Thoracic aorta (tissue), 2 donors: ENCODE data around the gene PREB. TPM values are rescaled to one million over a fixed set of nuclear protein-coding genes. Genes with fewer than 3 reads are reported as not detected.
"Not testable (repeated sequence)": the region's sequence is repeated elsewhere in the genome, so short reads cannot be mapped to it uniquely, and the experiment has no call there.

Source experiments
- ATAC-seq: fragments of 150-250 bp; one replicate; pipeline ENCODE4 v1.8.0; 2017; ENCODE audit warnings: low read depth; ENCODE audit not compliant: insufficient number of reproducible peaks, low FRiP score
- DNase-seq: peaks from one replicate; pipeline ENCODE4 v3.0.0-alpha.2; 2020; ENCODE audit warnings: low spot score
- H3K27ac ChIP-seq, 2 donors: fragments of 200-600 bp; sonication (generic); 1 replicate in 1 of 2; 2 replicates in 1 of 2; pipeline ENCODE4 v1.5.1; 2016; ENCODE audit warnings: mild to moderate bottlenecking in 2 of 2, moderate library complexity in 2 of 2
- H3K27me3 ChIP-seq: fragments of 200-600 bp; sonication (generic); replicated peaks from 2 replicates; pipeline ENCODE4 v1.6.0; 2016; ENCODE audit warnings: mild to moderate bottlenecking; ENCODE audit not compliant: insufficient read depth
- H3K36me3 ChIP-seq: fragments of 200-600 bp; sonication (generic); one replicate; pipeline ENCODE4 v1.5.1; 2016
- H3K4me1 ChIP-seq, 2 donors: fragments of 200-600 bp; sonication (generic); 1 replicate in 1 of 2; 2 replicates in 1 of 2; pipeline versions ENCODE4 v1.5.1 to v1.6.0; 2016; ENCODE audit warnings: low read depth in 2 of 2, mild to moderate bottlenecking in 1 of 2; ENCODE audit not compliant: control insufficient read depth in 1 of 2
- H3K4me3 ChIP-seq: fragments of 200-600 bp; sonication (generic); 2 replicates; pipeline ENCODE4 v1.5.1; 2016; ENCODE audit warnings: mild to moderate bottlenecking
- H3K9me3 ChIP-seq: fragments of 200-600 bp; sonication (generic); 2 replicates; pipeline ENCODE4 v1.5.1; 2016
- total RNA-seq, 2 donors: library from RNA; depleted of rRNA; stranded (reverse); fragments of >200 nt; gene quantifications; one replicate each; pipeline versions ENCODE4 v1.1.0 to v1.2.3, GENCODE V29; 2016
- TF ChIP-seq, protein P1 (sequence below): fragments of 200-600 bp; sonication (generic); IDR thresholded peaks from one replicate; pipeline ENCODE4 v1.5.1; 2019; ENCODE audit warnings: antibody characterized with exemption

PREB gene
- total RNA-seq, 2 donors from 2014 or later = 64.3 to 92.3 TPM

DNA sequence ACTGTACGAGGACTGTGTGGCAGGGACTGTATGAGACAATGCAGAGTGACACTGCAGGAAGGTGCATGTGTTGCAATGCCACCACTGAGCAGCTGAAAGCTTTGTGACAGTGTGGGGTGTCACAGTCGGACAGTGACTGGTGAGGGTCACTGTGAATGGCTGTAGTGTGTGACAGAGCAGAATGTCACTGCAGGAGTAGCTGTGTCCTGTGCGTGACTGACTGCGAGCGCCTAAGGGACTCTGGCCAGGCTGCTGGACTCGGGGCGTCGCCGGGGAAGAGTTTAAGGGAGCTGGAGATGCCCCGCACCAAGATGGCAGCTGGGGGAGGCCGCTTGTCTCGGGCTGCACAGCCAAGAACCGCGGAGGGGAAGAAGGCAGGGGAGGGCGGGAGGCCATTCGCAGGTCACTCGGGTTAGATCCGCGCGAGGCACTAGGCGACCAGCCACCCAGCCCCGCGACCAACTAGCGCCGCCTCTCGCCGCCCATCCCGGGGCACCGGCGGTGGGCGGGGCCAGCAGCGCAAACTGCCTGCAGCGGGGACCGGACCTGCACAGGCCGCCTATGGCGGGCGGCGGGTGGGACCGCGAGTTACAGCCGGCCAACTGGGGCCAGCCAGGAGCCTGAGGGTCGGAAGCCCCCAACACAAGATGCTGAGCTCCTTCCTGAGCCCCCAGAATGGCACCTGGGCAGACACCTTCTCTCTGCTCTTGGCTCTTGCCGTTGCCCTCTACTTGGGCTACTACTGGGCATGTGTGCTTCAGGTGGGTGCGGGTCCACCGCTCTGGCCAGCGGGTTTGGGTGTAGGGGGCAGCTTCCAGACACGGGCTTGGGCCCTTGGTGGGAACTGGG is 10.9 kb downstream of the PREB start, which contains the start of gene ABHD1:
TSS of gene ABHD1 (plus strand) at position 514 of the 849 bp plus-strand sequence. CDS start at position 648, 134 bp downstream.
- Histone ChIP-seq H3K9me3 (no peaks in the 10 kb centered on the region), H3K27me3 (no peaks in the 10 kb centered on the region), H3K4me3 (peak within 1 kb of the TSS; percentile 87), H3K4me1 (peaks cover 4 to 8% of the 10 kb centered on the region in 2 donors), H3K27ac (peak within 1 kb of the TSS in 1 of 2 donors; percentile 12), H3K36me3 (no peaks in the 10 kb centered on the region)
- TF ChIP-seq, protein P1, sequence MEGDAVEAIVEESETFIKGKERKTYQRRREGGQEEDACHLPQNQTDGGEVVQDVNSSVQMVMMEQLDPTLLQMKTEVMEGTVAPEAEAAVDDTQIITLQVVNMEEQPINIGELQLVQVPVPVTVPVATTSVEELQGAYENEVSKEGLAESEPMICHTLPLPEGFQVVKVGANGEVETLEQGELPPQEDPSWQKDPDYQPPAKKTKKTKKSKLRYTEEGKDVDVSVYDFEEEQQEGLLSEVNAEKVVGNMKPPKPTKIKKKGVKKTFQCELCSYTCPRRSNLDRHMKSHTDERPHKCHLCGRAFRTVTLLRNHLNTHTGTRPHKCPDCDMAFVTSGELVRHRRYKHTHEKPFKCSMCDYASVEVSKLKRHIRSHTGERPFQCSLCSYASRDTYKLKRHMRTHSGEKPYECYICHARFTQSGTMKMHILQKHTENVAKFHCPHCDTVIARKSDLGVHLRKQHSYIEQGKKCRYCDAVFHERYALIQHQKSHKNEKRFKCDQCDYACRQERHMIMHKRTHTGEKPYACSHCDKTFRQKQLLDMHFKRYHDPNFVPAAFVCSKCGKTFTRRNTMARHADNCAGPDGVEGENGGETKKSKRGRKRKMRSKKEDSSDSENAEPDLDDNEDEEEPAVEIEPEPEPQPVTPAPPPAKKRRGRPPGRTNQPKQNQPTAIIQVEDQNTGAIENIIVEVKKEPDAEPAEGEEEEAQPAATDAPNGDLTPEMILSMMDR = no peak
- DNase-seq = no peak
- no peak for ATAC-seq

DNA sequence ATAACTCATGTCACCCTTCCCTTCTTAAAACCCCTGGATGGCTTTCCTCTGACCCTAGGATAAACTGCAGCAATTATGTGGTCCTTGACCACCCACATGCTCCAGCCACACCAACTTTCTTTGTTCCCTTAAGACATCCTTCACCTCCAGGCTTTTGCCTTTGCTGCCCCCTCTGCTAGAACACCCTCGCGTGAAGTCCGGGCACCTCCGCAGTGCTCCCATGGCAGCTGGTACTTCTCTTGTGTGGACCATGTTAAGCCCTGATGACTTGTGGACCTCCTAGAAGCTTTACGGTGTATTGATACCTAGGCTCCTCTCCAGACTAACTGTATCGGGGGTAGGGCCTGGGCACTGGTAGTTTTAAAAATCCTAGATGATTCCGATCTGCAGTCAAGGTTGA is 11.6 kb downstream of the PREB start:
- H3K27me3 ChIP-seq = no peaks in the 10 kb centered on the region
- H3K4me3 ChIP-seq = peak overlapping the region; percentile 87
- TF ChIP-seq, protein P1 = no peak
- DNase-seq (no peak), ATAC-seq (no peak)
- H3K4me1 ChIP-seq = peaks cover 9 to 15% of the 10 kb centered on the region in 2 donors
- no peak overlapping the region for H3K27ac ChIP-seq
- no peaks in the 10 kb centered on the region for H3K36me3 ChIP-seq
- H3K9me3 ChIP-seq = no peaks in the 10 kb centered on the region

DNA sequence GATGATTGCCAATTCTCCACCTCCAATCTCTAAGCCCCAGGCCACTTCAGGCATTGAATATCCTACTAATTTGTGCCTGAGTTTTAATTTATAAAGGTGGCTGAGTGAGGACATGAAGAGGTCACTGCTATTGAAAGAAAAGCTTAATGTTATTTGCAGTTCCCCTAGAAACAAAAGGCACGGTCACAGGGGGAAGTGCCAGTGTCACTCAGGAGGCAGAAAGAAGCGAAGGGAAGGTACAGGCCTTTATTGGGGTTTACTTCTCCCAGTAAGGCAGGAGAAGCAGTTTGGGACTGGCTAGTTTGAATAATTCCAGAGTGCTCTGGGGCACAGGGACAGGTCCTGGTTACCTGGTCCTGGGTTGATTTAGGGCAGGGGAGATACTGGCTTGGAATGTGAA is 12.5 kb downstream of the PREB start:
- H3K36me3 ChIP-seq = no peaks in the 10 kb centered on the region
- TF ChIP-seq, protein P1 = no peak
- DNase-seq (no peak), ATAC-seq (no peak)
- no peaks in the 10 kb centered on the region for H3K9me3 ChIP-seq
- H3K27me3 ChIP-seq = no peaks in the 10 kb centered on the region
- peaks cover 9 to 15% of the 10 kb centered on the region in 2 donors for H3K4me1 ChIP-seq
- H3K27ac ChIP-seq = no peak overlapping the region
- H3K4me3 ChIP-seq = no peak overlapping the region

DNA sequence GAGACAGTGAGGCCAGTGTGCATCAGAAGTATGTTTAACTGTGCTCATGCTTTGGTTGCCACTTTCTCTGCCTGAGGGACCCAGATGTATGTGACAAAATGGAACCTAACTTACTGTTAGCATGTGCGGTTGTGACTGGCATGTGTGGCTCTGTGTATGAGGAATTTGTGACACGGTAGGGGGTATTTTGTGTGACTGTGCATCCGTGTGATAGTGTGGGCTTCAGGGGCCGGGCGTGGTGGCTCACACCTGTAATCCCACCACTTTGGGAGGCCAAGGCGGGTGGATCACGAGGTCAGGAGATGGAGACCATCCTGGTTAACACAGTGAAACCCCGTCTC is 15.1 kb downstream of the PREB start:
- H3K27ac ChIP-seq, H3K36me3 ChIP-seq, H3K9me3 ChIP-seq, DNase-seq, H3K27me3 ChIP-seq, ATAC-seq: not testable (repeated sequence)
- peak overlapping the region; percentile 68 for H3K4me3 ChIP-seq
- H3K4me1 ChIP-seq = peaks cover 9 to 15% of the 10 kb centered on the region in 2 donors

DNA sequence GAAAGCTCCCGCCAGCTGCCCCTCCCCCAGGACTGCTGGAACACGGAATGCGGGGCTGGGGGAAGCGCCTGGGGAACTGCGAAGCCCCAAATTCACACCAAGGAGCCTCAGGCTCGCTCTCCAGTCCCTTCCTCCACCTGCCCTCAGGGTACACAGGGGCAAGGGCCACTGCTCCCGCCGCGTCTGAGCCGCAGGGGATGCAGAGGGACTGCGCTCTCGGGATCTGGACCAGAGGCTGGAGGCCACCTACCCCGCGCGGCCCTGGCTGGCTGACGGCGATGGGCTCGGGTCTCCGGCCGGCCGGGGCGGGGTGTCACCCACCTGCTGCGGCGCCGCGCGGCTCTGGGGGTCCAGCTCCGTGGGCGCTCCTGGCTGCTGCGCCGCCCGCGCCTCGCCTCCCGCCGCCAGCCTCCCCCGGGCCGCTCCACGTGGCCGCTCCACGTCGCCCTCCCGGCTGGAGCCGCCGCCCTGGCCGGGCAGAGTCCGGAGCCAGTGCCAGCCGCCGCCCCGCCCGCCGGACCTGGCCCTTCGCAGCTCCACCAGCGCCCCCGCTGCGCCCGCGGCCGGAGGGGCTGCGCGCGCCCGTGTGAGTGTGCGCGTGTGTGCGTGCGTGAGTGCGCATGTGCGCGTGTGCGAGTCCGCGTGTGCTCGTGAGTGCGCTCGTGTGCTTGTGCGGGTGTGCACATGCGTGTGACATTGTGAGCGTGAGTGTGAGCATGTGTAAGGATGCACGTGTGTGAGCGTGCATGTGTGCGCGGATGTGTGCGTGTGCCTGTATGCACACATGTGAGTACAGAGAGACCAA is 15.7 kb downstream of the PREB start, which contains the start of gene CGREF1:
TSS of gene CGREF1 (minus strand) at position 604 of the 805 bp plus-strand sequence. CDS start 14,762 bp downstream, outside the sequence.
- no peaks in the 10 kb centered on the region for H3K36me3 ChIP-seq
- H3K9me3 ChIP-seq = no peaks in the 10 kb centered on the region
- DNase-seq (no peak), ATAC-seq (no peak)
- TF ChIP-seq, protein P1 = no peak
- peaks cover 9 to 15% of the 10 kb centered on the region in 2 donors for H3K4me1 ChIP-seq
- H3K27ac ChIP-seq = no peak within 1 kb of the TSS
- no peaks in the 10 kb centered on the region for H3K27me3 ChIP-seq
- peak within 1 kb of the TSS; percentile 68 for H3K4me3 ChIP-seq
